ENCODE measurements around the gene AMMECR1L. TPM values are rescaled to one million over a fixed set of nuclear protein-coding genes. Genes with fewer than 3 reads are reported as not detected.
"Not testable (repeated sequence)": the region's sequence is repeated elsewhere in the genome, so short reads cannot be mapped to it uniquely, and the experiment has no call there.

AMMECR1L gene
- total RNA-seq, 3 donors from 2014 or later = 13.1 to 18.7 (median 15.6) TPM

DNA sequence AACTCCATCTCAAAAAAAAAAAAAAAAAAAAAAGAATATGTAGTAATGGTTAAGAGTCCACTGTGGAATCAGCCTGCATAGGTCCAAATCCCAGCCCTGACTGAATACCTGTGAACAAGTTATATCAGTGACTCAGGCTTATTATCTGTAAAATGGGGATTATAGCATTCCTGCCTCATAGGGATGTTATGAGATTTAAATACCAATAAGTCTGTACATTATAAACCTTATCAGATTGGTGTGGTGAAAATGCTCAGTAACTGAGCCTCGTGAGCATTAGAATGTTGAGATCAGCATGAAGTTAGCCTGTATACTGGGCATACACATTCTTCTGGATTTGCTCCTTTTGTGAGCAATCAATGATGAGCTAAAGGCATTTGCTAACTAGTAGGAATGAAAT lies 3.0 kb upstream of the AMMECR1L start:
- peaks cover 20% of the 10 kb centered on the region for H3K4me1 ChIP-seq (ENCODE audit: low read depth)
- TF ChIP-seq, protein P1, sequence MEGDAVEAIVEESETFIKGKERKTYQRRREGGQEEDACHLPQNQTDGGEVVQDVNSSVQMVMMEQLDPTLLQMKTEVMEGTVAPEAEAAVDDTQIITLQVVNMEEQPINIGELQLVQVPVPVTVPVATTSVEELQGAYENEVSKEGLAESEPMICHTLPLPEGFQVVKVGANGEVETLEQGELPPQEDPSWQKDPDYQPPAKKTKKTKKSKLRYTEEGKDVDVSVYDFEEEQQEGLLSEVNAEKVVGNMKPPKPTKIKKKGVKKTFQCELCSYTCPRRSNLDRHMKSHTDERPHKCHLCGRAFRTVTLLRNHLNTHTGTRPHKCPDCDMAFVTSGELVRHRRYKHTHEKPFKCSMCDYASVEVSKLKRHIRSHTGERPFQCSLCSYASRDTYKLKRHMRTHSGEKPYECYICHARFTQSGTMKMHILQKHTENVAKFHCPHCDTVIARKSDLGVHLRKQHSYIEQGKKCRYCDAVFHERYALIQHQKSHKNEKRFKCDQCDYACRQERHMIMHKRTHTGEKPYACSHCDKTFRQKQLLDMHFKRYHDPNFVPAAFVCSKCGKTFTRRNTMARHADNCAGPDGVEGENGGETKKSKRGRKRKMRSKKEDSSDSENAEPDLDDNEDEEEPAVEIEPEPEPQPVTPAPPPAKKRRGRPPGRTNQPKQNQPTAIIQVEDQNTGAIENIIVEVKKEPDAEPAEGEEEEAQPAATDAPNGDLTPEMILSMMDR (IDR thresholded peaks at IDR 0.05) = no peak
- ATAC-seq = no peak
- no peak overlapping the region for H3K4me3 ChIP-seq
- no peaks in the 10 kb centered on the region for H3K36me3 ChIP-seq (ENCODE audit: low read depth)
- DNase-seq = no peak
- no peaks in the 10 kb centered on the region for H3K9me3 ChIP-seq
- intact Hi-C loops (cut with DNase I, micrococcal nuclease) = no loop called here

DNA sequence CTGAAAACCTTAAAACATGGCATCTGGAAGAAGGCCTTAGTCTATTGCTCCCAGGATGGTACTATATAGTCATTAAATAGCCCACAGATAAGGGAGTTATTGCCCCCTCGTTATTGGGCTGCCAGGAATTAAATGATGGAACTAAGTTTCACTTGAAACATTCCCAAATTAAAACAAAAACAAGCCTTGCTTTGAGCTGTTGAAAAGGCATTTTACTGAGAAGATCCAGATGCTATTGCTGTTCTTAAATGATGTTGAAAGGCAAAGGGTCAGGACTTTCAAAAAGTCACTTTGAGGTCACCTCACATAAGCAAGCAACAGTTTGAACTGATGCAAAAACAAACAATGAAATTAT lies 2.0 kb upstream of the AMMECR1L start:
- H3K4me3 ChIP-seq = no peak overlapping the region
- intact Hi-C loops (cut with DNase I, micrococcal nuclease) = no loop called here
- peaks cover 20% of the 10 kb centered on the region for H3K4me1 ChIP-seq (ENCODE audit: low read depth)
- DNase-seq = no peak
- H3K9me3 ChIP-seq = no peaks in the 10 kb centered on the region
- no peak for ATAC-seq
- no peaks in the 10 kb centered on the region for H3K36me3 ChIP-seq (ENCODE audit: low read depth)
- TF ChIP-seq, protein P1 (IDR thresholded peaks at IDR 0.05) = no peak

DNA sequence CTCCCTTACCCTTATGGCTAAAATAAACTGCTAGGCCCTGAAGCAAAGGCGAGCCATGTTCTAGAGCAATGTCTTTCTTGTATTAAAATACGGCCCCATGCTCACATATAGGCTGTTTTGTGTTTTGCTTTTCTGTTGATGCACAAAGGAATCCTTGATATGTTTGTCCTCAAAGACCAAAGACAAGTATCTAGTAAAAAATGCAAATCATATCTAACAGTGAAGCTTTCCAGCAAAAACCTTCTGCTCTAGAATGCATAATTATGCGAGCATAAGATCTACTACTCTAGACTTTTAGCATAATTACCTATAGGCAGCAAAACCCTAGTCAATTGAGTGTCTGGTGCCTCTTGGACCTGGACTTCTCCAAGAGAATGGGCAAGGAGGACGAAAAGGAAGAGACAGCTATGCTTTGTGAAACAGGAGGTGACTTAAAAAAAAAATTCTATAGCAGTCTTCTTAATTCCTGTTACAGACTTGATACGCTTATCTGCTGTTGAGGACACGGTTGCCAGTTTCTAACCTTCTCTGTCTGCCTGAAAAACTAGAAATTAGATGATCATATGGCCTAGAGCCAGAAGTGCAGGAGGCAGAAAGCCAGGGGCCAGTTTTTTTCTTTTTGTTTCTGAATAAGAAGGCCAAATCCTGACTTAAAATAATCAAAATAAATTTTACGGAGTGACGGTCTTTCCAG lies 1.5 kb upstream of the AMMECR1L start:
- ATAC-seq = no peak

DNA sequence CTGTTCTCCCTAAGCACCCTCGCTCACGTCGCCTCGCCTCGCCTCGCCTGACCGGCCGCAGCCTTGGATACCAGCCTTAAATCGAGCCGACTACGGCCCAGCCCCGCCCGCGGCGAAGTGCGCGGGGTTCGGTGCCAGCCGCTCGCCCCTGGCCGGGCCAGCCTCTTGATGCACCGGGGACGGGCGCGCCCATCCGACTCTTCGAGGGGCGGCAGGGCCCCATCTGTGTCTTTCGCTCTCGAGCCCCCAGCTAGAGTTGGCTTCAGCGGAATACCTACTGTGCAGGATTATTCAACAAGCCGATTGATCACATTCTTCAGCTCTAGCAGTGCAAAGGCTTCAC lies 808 bp upstream of the AMMECR1L start:
- H3K36me3 ChIP-seq (ENCODE audit: low read depth); DNase-seq; intact Hi-C loops (cut with DNase I, micrococcal nuclease); H3K9me3 ChIP-seq: not testable (repeated sequence)
- peak overlapping the region; percentile 32 for H3K4me3 ChIP-seq
- peaks cover 20% of the 10 kb centered on the region for H3K4me1 ChIP-seq (ENCODE audit: low read depth)
- ATAC-seq = peak; percentile 51

More for the DNA sequence above, 1.5 kb upstream of the AMMECR1L start:
- peaks cover 20% of the 10 kb centered on the region for H3K4me1 ChIP-seq (ENCODE audit: low read depth)
- H3K4me3 ChIP-seq = no peak overlapping the region
- intact Hi-C loops (cut with DNase I, micrococcal nuclease) = no loop called here
- H3K9me3 ChIP-seq = no peaks in the 10 kb centered on the region
- H3K36me3 ChIP-seq (ENCODE audit: low read depth) = no peaks in the 10 kb centered on the region
- TF ChIP-seq, protein P1 (IDR thresholded peaks at IDR 0.05) = no peak
- no peak for DNase-seq

DNA sequence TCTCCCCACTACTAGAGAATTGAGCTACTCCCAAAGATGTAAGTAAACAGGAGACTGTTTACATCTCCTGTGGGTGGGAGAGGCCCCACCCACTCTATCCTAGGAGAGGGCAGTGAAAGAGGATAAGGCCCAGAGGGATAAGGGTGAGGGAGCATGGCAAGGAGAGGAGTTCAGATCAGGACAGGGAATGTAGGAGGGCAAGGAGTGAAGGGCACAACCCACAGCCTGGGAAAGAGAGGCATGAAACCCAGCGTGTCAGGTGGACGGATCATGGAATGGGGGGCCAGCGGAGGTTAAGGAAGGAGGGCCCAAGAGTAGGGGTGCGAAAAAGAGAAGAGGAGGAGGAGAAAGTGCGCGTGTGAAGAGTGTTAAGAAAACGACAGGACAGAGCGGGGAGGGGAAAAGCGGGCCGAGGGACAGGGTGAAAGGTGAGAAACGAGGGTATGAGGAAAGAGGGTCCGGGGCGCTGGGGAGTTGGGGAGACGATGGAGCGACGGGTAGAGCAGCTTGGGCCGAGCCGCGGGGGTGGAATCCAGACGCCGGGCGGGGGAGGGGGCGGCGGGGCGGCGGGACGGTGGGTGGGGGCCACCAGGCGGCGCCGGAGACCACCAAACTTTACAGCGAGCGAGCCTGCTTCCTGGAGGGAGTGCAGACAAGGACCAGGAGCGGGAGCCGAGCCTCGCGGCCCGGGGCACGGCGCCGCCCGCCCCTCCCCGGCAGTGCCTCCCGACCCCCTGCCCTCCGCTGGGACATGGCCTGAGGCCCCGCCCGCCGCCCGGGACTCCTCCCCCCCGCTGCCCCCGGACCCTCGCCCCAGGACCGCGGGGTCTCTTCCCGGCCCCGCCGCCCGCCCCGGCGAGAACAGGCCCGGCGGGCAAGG lies 655 bp downstream of the AMMECR1L start:
- H3K9me3 ChIP-seq; intact Hi-C loops (cut with DNase I, micrococcal nuclease); H3K36me3 ChIP-seq (ENCODE audit: low read depth): not testable (repeated sequence)
- peak; percentile 43 for ATAC-seq
- peak; percentile 59 to 71 (median 69) for DNase-seq
- peaks cover 20% of the 10 kb centered on the region for H3K4me1 ChIP-seq (ENCODE audit: low read depth)
- H3K4me3 ChIP-seq = peak overlapping the region; percentile 34

DNA sequence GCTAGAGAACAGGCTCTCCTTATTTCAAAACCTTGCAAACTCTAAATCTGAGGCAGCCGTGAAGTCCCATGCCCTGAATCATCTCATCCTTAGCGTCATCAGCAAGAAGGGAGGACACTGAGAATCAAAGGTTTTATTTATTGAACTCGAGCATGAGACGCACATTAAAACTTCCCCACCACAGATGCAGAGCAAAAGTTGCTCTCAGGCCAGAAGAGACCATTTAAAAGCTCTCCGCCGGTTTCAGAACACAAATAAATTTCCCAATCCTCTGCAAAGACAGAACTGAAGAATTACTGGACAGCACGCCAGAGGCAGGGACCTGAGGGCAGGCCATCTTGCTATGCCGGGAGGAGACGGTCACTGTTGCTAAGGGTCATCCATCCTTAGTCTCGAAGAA lies 1.3 kb downstream of the AMMECR1L start:
- Histone ChIP-seq H3K4me1 (ENCODE audit: low read depth) (peaks cover 20% of the 10 kb centered on the region), H3K36me3 (ENCODE audit: low read depth) (no peaks in the 10 kb centered on the region), H3K4me3 (no peak overlapping the region), H3K9me3 (no peaks in the 10 kb centered on the region)
- ATAC-seq = no peak
- intact Hi-C loops (cut with DNase I, micrococcal nuclease) = no loop called here
- DNase-seq = no peak
- TF ChIP-seq, protein P1 (IDR thresholded peaks at IDR 0.05) = no peak
